A204.1 (cell line): Measurements from ENCODE around the gene GNAZ.

Source experiments
- FAIRE-seq: peaks from 2 replicates; lab custom pipeline; 2012; peaks lifted over from hg19 to GRCh38; lab: Jason Lieb, UNC

Gene GNAZ

GRCh38 chr22:23107487-23108248 is 37.3 kb downstream of the GNAZ start:
- FAIRE-seq, result no peak

DNA sequence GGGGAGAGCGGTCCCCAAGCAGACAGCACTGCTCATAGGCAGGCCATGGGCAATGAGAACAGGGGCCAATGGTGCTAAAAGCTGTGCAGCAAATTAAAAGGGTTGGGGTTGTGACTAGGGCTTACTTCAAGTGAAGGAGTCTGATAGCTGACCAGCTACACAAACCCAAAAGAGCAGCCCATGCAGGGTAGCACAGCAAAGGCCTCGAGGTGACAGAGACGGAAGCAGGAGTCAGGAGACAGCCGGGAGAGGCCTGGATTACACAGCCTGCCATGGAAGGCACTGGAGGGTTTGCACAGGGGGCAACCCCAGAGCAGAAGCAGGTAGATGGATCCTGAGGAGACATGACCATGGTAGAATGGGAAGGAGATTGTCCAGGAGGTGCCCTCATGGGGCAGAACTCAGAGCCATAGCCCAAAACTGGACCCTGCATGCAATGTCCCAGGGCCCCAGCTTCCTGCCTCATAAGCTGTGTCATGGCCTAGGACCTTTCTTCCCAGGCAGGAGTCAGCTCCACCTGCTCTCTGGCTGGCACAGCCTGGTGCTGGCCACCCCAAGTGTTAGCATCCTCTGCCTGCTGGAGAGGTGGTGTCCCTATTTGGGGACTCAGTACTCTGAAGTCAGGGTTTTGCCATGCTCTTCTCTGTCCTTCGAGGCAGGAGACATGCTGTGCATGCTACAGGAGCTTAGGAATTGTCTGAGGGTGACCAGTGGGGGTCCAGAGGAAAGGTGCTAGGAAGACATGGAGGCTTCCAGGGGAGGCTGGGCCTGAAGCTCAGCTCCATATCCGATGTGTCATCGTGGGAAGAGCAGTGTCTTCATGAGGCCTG is 38.1 kb downstream of the GNAZ start:
- FAIRE-seq, result no peak

- FAIRE-seq, result no peak
These were observed 38.7 kb downstream of the GNAZ start for GRCh38 chr22:23109079-23109347.

DNA sequence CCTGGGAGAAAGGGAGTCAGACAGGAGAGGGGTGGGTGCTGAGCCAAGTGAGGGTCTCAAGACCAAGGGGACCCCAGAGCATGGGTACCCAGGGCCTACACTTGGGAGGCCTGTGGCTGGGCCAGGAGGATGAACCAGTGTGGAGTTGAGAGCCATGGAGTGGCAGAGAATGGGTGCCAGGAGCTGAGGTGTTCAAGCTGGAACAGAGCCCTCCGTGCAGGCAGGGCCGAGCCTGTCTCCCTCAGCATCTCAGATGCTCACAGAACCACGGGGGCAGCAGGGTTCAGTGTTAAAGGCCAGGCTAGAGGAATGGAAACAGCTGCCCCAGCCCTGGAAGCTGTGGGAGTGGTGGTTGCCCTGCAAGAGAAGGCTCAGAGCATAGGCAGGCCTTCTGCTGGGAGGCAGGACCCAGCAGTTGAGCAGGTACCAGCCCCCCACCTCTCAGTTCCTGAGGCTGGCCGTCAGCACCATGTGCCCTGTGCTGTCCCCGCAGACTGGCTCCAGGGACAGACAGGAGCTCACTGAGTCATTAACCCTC is 39.2 kb downstream of the GNAZ start:
- FAIRE-seq, result no peak

- FAIRE-seq, result no peak
These were observed 40.0 kb downstream of the GNAZ start for GRCh38 chr22:23110190-23110921.

DNA sequence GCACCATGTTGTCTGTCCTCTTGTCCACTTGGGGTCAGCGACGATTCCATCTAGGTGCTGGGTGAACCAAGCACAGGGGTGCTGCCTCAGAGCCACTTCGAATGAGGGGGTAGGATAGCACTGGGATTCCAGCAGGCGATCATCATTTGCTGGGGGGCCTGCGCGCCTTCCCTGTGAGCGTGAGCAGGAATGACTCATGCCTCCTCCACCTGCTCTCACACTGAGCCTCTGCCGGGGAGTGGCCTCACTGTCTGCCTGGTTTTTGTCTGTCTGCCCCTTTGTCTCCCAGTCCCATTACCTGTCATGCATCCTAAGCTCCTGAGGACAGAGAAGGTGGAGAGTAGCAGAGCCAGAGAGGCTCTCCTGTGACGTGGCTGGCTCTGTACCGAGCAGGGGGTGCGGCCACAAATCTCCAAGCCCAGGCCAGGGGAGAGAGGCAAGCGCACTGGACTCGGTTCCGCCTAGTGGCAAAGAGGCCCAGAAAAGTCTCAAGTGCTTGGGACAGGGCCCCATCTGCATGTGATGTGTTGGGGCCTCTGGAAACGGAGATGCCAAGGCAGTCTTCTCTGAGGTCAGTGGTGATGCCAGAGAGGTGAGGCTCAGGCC is 40.7 kb downstream of the GNAZ start:
- no peak for FAIRE-seq

- no peak for FAIRE-seq
These were observed 42.2 kb downstream of the GNAZ start for GRCh38 chr22:23112472-23113012.

GRCh38 chr22:23113067-23113846 is 42.9 kb downstream of the GNAZ start:
- FAIRE-seq, result no peak

GRCh38 chr22:23113847-23114720 is 43.8 kb downstream of the GNAZ start:
- no peak for FAIRE-seq

GRCh38 chr22:23114721-23115020 is 44.4 kb downstream of the GNAZ start:
- no peak for FAIRE-seq

GRCh38 chr22:23115369-23115768 is 45.0 kb downstream of the GNAZ start:
- no peak for FAIRE-seq

GRCh38 chr22:23115825-23116494 is 45.6 kb downstream of the GNAZ start:
- FAIRE-seq, result no peak

DNA sequence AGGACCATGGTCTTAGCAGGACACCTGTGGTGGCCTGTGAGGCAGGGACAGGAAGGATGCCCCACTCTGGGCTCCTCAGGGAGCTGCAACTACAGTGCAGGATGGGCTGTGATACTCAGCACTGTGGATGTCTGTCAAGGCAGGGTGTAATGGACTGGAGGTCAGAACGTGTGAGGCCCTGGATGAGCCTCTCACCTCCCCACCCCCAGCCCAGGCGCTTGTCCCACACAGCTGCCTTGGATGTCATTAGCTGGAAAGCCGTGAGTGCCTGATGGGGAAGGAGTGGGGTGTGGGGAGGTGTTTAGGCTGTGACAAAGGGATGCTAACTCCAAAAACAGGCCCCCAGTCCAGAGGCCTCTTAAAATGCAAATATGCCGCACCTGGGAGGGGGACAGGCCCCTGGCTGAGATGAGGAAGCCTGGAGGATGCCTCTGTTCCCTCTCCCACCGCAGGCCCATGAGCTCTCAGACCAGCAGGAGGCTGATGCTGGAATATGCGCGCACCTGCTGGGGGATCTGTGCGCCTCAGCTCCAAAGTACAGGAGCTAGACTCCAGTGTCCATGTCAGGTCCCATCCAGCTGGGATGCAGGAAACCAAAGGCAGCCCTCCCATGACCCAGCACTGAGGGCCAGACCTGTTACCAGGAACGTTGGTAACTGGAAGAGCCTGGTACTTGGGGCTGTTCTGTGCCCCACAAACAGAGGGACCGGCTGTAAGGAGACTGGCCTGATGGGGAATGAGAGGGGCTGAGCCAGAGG is 46.4 kb downstream of the GNAZ start:
- no peak for FAIRE-seq

DNA sequence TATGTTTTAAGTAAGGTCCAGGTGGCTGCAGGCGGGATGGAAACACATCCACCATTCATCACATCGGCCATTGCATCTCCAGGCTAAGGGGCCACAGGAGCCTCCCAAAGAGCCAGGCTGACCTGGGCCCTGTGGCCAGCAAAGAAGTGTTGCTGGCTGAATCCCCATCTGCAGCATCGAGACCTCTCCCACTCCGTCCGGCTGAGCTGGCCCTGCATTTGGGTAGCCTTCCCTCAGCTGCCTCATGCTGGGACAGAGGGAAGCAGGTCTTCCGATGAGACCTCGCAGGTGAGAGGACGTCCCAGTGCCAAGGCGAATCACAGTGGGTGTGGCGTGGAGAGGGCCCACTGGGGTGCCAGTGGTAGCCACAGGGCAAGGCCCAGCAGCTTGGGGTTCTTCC is 47.0 kb downstream of the GNAZ start:
- FAIRE-seq, result no peak

GRCh38 chr22:23117891-23118646 is 47.8 kb downstream of the GNAZ start:
- FAIRE-seq, result no peak

GRCh38 chr22:23118647-23119493 is 48.6 kb downstream of the GNAZ start:
- FAIRE-seq, result no peak
